ENCODE measurements around the gene ARHGEF18. TPM values are rescaled to one million over a fixed set of nuclear protein-coding genes. Genes with fewer than 3 reads are reported as not detected.
"Not testable (repeated sequence)": the region's sequence is repeated elsewhere in the genome, so short reads cannot be mapped to it uniquely, and the experiment has no call there.

ARHGEF18 gene
- total RNA-seq, 2 experiments from 2014 or later: 78.3 to 88.2 TPM

DNA sequence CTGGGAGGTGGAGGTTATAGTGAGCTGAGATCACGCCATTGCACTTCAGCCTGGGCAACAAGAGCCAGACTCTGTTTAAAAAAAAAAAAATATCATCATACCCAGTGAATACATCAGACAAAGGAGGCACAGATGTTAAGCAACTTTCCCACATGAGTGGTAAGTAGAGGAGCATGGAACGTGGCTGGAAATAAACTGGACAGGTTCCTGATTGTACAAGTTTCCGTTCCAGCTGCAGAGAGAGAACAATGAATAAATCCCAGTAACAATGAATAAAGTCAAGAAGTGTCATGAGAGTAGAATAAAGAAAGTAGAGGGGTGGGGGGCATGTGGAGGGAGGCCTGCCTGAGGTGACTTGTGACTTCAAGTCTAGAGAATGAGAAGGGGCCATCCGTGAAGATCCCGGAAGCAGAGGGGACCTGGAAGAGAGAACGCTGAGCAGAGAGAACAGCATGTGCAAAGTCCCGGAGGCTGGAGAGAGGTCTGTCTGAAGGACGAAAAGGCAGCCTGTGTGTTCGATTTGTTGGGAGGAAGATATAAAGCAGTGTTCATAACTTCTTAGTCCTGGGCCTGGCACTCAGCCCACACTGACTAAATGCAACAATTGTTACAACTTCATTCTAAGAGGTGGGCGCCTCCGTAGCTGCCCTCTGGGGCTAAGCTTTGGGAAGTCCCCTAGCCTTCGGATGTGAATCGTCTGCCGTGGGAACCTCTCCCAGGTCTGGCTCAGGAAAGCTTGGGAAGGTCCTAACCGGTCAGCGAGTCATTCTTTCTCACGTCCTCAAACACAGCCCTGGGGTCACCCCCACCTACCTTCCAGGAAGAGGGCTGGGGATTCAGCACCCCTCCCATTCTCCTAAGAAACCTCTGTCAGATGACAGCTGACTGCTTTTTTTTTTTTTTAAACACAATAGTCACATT lies 15.3 kb upstream of the ARHGEF18 start:
- H3K36me3 Mint-ChIP-seq (ENCODE audit: low read depth): peaks cover 2% of the 10 kb centered on the region

DNA sequence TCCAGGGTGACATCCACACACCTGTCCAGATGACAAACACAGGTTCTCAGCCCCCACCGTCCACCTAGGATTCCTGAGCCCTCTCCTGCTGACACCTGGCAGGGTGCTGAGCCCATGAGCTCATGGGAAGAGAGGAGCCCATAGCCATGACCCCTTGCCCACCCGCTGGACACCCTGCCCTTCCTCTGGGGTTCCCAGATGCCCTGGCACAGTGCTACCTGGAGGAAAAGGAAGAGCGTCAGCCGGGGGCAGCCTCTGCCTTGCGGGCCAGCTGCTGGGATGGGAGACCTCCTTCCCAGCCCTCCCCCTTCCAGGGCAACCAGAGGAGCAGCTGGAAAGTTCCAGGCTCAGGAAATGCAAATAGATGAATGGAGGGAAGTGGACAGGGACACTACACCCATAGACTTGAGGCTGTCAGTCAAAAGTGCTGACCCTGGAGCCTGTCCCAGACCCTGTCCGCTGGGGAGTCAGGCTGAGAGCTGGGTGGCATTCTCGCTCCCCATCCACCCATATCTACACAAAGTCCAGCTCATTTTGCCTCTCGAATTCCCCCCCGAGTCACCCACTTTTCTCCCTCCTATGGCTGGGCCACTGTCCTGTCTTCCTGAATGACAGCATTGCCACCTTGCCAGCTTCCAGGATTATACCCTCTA lies 12.3 kb upstream of the ARHGEF18 start:
- Mint-ChIP-seq H3K36me3 (ENCODE audit: low read depth) (peaks cover 2% of the 10 kb centered on the region), H3K4me1 (peaks cover 31% of the 10 kb centered on the region), H3K9me3 (no peaks in the 10 kb centered on the region), H3K27ac (no peak overlapping the region), H3K27me3 (no peaks in the 10 kb centered on the region), H3K4me3 (no peak overlapping the region)
- ChIA-PET POLR2A (no interaction called here), CTCF (interaction anchor here (1.2 kb wide), 1 partner anchor 234 kb away, joined by 4 read pairs; no protein-coding TSS in a partner anchor)
- no peak for DNase-seq

More for the DNA sequence above, 15.3 kb upstream of the ARHGEF18 start:
- no peak for DNase-seq
- Mint-ChIP-seq H3K9me3 (no peaks in the 10 kb centered on the region), H3K27ac (no peak overlapping the region), H3K4me1 (peaks cover 19% of the 10 kb centered on the region), H3K4me3 (no peak overlapping the region), H3K27me3 (no peaks in the 10 kb centered on the region)
- ChIA-PET POLR2A (no interaction called here), CTCF (no interaction called here)

- Mint-ChIP-seq H3K27ac (peak overlapping the region; percentile 50), H3K9me3 (no peaks in the 10 kb centered on the region), H3K27me3 (no peaks in the 10 kb centered on the region), H3K4me3 (peak overlapping the region; percentile 25), H3K4me1 (peaks cover 35% of the 10 kb centered on the region), H3K36me3 (ENCODE audit: low read depth) (peaks cover 2% of the 10 kb centered on the region)
- ChIA-PET CTCF (interaction anchor here (1.2 to 1.5 kb wide), 2 partner anchors 17 to 235 kb away, joined by 4 to 5 read pairs; no protein-coding TSS in a partner anchor), POLR2A (no interaction called here)
- peak; percentile 37 for DNase-seq
Measured at GRCh38 chr19:7337380-7338194, 11.2 kb upstream of the ARHGEF18 start.

DNA sequence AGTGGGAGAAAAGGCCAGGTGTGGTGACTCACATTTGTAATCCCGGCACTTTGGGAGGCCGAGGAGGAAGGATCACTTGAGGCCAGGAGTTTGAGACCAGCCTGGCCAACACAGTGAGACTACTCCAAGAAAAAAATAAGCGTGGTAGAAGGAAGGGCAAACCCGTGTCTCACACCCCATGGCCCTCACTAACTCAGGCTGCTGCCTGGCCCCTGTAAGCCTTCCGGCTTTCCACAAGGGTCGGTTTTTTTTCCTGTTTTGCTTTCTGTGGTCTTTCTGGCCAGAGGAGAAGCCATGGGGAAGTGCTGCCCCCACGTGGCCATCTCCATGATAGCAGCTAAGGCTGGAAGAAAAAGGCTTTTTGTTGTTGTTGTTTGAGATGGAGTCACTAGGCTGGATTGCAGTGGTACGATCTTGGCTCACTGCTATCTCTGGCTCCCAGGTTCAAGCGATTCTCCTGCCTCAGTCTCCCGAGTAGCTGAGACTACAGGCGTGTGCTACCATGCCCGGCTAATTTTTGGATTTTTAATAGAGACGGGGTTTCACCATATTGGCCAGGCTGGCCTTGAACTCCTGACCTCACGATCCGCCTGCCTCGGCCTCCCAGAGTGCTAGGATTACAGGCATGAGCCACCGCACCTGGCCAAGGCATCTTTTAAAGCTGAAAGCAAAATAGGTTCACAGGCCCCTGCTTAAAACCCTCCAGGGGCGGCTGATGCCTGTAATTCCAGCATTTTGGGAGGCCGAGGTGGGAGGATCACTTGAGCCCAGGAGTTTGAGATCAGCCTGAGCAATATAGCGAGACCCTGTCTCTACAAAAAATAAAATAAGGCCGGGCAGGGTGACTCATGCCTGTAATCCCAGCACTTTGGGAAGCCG lies 7.5 kb upstream of the ARHGEF18 start:
- H3K4me1 Mint-ChIP-seq: peaks cover 59% of the 10 kb centered on the region
- H3K4me3 Mint-ChIP-seq: no peak overlapping the region
- no peaks in the 10 kb centered on the region for H3K9me3 Mint-ChIP-seq
- no peaks in the 10 kb centered on the region for H3K27me3 Mint-ChIP-seq
- peaks cover 2% of the 10 kb centered on the region for H3K36me3 Mint-ChIP-seq (ENCODE audit: low read depth)
- DNase-seq: peak; percentile 85
- ChIA-PET POLR2A (no interaction called here), CTCF (interaction anchor here (0.7 to 2.8 kb wide), 9 partner anchors 9 to 239 kb away, joined by 3 to 11 read pairs (median 3); no protein-coding TSS in a partner anchor)
- H3K27ac Mint-ChIP-seq: peak overlapping the region; percentile 68

- no peaks in the 10 kb centered on the region for H3K27me3 Mint-ChIP-seq
- CTCF ChIA-PET: interaction anchor here (0.7 to 2.8 kb wide), 4 partner anchors 12 to 240 kb away, joined by 3 to 11 read pairs (median 4); no protein-coding TSS in a partner anchor
- POLR2A ChIA-PET: no interaction called here
- H3K4me3 Mint-ChIP-seq: no peak overlapping the region
- DNase-seq: no peak
- peaks cover 62% of the 10 kb centered on the region for H3K4me1 Mint-ChIP-seq
- no peaks in the 10 kb centered on the region for H3K36me3 Mint-ChIP-seq (ENCODE audit: low read depth)
- H3K27ac Mint-ChIP-seq: peak overlapping the region; percentile 31
- H3K9me3 Mint-ChIP-seq: no peaks in the 10 kb centered on the region
Measured at GRCh38 chr19:7342143-7342542, 6.6 kb upstream of the ARHGEF18 start.

DNA sequence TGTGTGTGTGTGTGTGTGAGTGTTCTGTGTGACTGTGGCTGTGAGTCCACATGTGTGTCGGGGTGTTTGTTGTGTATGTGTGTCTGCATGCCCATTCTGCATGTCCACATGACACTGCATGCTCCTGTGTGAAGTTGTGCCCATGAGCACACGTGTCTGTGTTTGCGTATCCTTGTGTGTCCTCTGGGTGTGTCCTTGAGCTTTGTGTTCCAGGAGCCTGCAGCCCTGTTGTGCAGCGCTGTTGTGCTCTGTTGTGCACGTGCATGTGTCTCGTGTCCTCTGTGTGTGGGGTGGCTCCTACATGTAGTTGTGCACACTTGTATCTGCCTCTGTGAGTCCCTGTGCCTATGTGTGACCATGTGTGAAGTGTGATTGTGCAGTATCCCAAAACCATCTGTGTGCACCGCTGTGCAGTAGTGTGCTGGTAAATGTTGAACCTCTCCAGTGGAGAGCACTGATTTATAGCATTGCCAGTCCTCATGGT lies 2.2 kb upstream of the ARHGEF18 start:
- Mint-ChIP-seq H3K27me3 (no peaks in the 10 kb centered on the region), H3K27ac (peak overlapping the region; percentile 91), H3K9me3 (peaks cover 2% of the 10 kb centered on the region), H3K36me3 (ENCODE audit: low read depth) (peaks cover 30% of the 10 kb centered on the region), H3K4me3 (peak overlapping the region; percentile 83), H3K4me1 (peaks cover 62% of the 10 kb centered on the region)
- POLR2A ChIA-PET: no interaction called here
- no peak for DNase-seq
- CTCF ChIA-PET: interaction anchor here (0.7 to 3.7 kb wide), 2 partner anchors 13 to 1046 kb away, joined by 3 to 8 read pairs; no protein-coding TSS in a partner anchor

- peaks cover 35% of the 10 kb centered on the region for H3K36me3 Mint-ChIP-seq (ENCODE audit: low read depth)
- peaks cover 66% of the 10 kb centered on the region for H3K4me1 Mint-ChIP-seq
- DNase-seq, H3K27me3 Mint-ChIP-seq, H3K9me3 Mint-ChIP-seq, POLR2A ChIA-PET: not testable (repeated sequence)
- H3K27ac Mint-ChIP-seq: peak overlapping the region; percentile 91
- H3K4me3 Mint-ChIP-seq: peak overlapping the region; percentile 83
- CTCF ChIA-PET: interaction anchor here (3.7 kb wide), 1 partner anchor 12 kb away, joined by 8 read pairs; no protein-coding TSS in a partner anchor
Measured at GRCh38 chr19:7346997-7347396, 1.7 kb upstream of the ARHGEF18 start.

DNA sequence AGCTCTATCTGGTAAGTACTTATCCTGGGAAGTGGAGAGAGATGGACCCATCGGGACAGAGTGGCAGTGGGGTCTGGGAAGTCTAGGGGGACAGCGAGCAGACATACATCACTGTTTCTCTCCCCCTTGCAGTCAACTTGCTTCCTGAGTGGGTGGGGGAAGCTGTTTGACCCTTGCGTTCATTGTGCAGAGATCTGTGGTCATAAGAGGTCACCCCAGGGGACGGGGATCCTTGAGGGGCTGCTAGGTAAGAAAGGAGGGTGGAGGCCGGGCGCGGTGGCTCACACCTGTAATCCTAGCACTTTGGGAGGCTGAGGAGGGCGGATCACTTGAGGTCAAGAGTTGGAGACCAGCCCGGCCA lies 474 bp downstream of the ARHGEF18 start:
- CTCF ChIA-PET: interaction anchor here (1.1 to 2.4 kb wide), 5 partner anchors 8 to 147 kb away, joined by 3 to 8 read pairs (median 3); no protein-coding TSS in a partner anchor
- POLR2A ChIA-PET: interaction anchor here (0.6 kb wide), 1 partner anchor 613 kb away, joined by 3 read pairs; no protein-coding TSS in a partner anchor
- Mint-ChIP-seq H3K4me3 (peak overlapping the region; percentile 100), H3K9me3 (peaks cover 8% of the 10 kb centered on the region), H3K27ac (peak overlapping the region; percentile 93), H3K36me3 (ENCODE audit: low read depth) (peaks cover 49% of the 10 kb centered on the region), H3K4me1 (peaks cover 69% of the 10 kb centered on the region), H3K27me3 (no peaks in the 10 kb centered on the region)
- no peak for DNase-seq

DNA sequence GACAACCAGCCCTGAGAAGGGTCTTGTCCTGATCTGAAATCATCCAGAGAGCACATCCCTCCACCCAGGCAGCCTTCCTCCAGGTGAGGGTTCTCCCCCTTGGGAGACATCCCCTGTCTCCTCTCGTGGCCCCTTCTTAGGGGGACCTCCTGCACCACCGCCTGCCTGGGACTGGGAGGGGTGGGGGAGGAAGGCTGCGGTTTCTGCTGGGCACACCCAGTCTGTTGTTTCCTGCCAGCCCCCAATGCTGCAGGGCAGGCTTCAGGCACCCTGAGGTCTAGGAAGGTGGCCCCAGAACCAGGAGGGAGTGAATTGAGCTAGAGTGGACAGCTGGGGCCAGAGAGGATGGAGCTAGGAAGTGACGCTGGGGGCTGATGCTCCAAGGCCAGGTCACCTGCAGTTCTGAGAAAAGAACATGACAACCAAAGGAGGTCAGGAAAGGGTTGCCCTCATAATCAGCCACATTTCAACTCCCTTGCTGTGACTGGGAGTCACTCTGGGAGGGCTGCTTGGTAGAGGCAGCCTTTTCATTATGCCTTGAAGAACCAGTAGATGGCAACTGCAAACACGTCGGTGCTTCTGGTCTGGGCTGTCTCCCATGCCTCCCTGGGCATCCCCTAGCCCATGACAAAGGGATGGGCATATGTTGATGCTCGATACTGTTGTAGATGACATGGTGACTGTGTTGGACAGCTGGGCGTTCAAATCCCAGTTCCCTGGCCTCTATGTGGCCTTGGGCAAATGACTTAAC lies 1.4 kb downstream of the ARHGEF18 start:
- CTCF ChIA-PET: interaction anchor here (0.9 to 2.4 kb wide), 4 partner anchors 9 to 250 kb away, joined by 3 to 8 read pairs (median 4); no protein-coding TSS in a partner anchor
- H3K27ac Mint-ChIP-seq: peak overlapping the region; percentile 93
- H3K36me3 Mint-ChIP-seq (ENCODE audit: low read depth): peaks cover 58% of the 10 kb centered on the region
- peaks cover 8% of the 10 kb centered on the region for H3K9me3 Mint-ChIP-seq
- H3K4me3 Mint-ChIP-seq: peak overlapping the region; percentile 100
- peaks cover 71% of the 10 kb centered on the region for H3K4me1 Mint-ChIP-seq
- POLR2A ChIA-PET: no interaction called here
- no peaks in the 10 kb centered on the region for H3K27me3 Mint-ChIP-seq
- DNase-seq: peak; percentile 71

DNA sequence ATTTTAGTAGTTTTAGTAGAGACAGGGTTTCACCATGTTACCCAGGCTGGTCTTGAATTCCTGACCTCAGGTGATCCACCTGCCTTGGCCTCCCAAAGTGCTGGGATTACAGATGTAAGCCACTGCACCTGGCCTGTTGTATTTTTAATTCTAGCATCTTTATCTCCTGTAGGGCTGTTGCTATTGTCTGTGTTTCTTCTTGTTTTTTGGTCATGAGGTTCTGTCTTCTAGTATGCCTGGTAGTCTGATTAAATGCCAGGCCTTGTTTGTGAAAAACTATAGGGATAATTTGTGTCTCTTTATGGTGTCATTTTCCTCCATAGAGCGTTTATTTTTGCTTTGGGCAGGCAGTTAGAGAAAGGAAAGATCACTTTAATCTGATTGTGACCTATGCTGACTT lies 3.1 kb downstream of the ARHGEF18 start:
- no peak for DNase-seq
- Mint-ChIP-seq H3K27ac (peak overlapping the region; percentile 68), H3K4me3 (peak overlapping the region; percentile 100), H3K9me3 (peaks cover 8% of the 10 kb centered on the region), H3K4me1 (peaks cover 61% of the 10 kb centered on the region), H3K36me3 (ENCODE audit: low read depth) (peaks cover 71% of the 10 kb centered on the region), H3K27me3 (no peaks in the 10 kb centered on the region)
- ChIA-PET CTCF (no interaction called here), POLR2A (no interaction called here)
